ENCODE measurements around the gene PAM.

- no peak for TF ChIP-seq CTCF (IDR thresholded peaks at IDR 0.05)
- no peak for TF ChIP-seq POLR2A (IDR thresholded peaks at IDR 0.05)
These were observed 302.4 kb downstream of the PAM start for GRCh38 chr5:103057208-103058130.
